H9 (cell line): ENCODE data around the gene TIMM10B. TPM values are rescaled to one million over a fixed set of nuclear protein-coding genes. Genes with fewer than 3 reads are reported as not detected.

Source experiments
- DNase-seq: peaks from one replicate; pipeline ENCODE4 v3.0.0-alpha.2; 2017
- H2AFZ ChIP-seq: one replicate; pipeline ENCODE4 v1.6.1; 2013; ENCODE audit warnings: mild to moderate bottlenecking, low read length, control low read depth, moderate library complexity
- H2AK5ac ChIP-seq: 2 replicates; pipeline ENCODE4 v1.6.1; 2013; ENCODE audit warnings: low read length, control low read depth, mixed read lengths; ENCODE audit not compliant: insufficient read length
- H2BK120ac ChIP-seq: one replicate; pipeline ENCODE4 v1.6.1; 2013; ENCODE audit warnings: low read depth, mild to moderate bottlenecking, low read length, control low read depth, inconsistent platforms; ENCODE audit not compliant: poor library complexity, severe bottlenecking
- H2BK12ac ChIP-seq: 2 replicates; pipeline ENCODE4 v1.6.1; 2013; ENCODE audit warnings: low read length, control low read depth, mixed read lengths, low read depth; ENCODE audit not compliant: insufficient read length
- H2BK15ac ChIP-seq: 2 replicates; pipeline ENCODE4 v1.6.1; 2013; ENCODE audit warnings: low read depth, low read length, control low read depth
- H2BK20ac ChIP-seq: one replicate; pipeline ENCODE4 v1.6.1; 2013; ENCODE audit warnings: low read depth, mild to moderate bottlenecking, low read length, control low read depth, inconsistent platforms; ENCODE audit not compliant: poor library complexity, severe bottlenecking
- H2BK5ac ChIP-seq: 2 replicates; pipeline ENCODE4 v1.6.1; 2013; ENCODE audit warnings: low read length, control low read depth, mixed read lengths; ENCODE audit not compliant: insufficient read length
- H3K14ac ChIP-seq: 2 replicates; pipeline ENCODE4 v1.6.1; 2013; ENCODE audit warnings: low read length, control low read depth; ENCODE audit not compliant: insufficient read depth
- H3K18ac ChIP-seq: 2 replicates; pipeline ENCODE4 v1.6.1; 2013; ENCODE audit warnings: low read depth, mild to moderate bottlenecking, mixed read lengths, low read length, control low read depth; ENCODE audit not compliant: insufficient read length
- H3K23ac ChIP-seq: 2 replicates; pipeline ENCODE4 v1.6.1; 2013; ENCODE audit warnings: low read length, control low read depth, mixed read lengths, low read depth; ENCODE audit not compliant: insufficient read length
- H3K23me2 ChIP-seq: 2 replicates; pipeline ENCODE4 v1.6.1; 2013; ENCODE audit warnings: low read depth, mild to moderate bottlenecking, mixed read lengths, low read length, control low read depth; ENCODE audit not compliant: insufficient read length, poor library complexity, severe bottlenecking
- H3K27ac ChIP-seq: 2 replicates; pipeline ENCODE4 v1.5.1; 2013; ENCODE audit warnings: low read length, control low read depth, mixed read lengths, low read depth; ENCODE audit not compliant: insufficient read length
- H3K27me3 ChIP-seq: 2 replicates; pipeline ENCODE4 v1.6.1; 2013; ENCODE audit warnings: low read length, control low read depth, inconsistent platforms; ENCODE audit not compliant: insufficient read depth
- H3K4ac ChIP-seq: 2 replicates; pipeline ENCODE4 v1.6.1; 2013; ENCODE audit warnings: low read depth, mild to moderate bottlenecking, control low read depth, inconsistent platforms, low read length, moderate library complexity
- H3K4me1 ChIP-seq: 2 replicates; pipeline ENCODE4 v1.6.1; 2013; ENCODE audit warnings: low read length, control low read depth, inconsistent platforms; ENCODE audit not compliant: insufficient read depth
- H3K4me2 ChIP-seq: 2 replicates; pipeline ENCODE4 v1.6.1; 2013; ENCODE audit warnings: low read length, control low read depth, mixed read lengths; ENCODE audit not compliant: insufficient read length, insufficient read depth
- H3K56ac ChIP-seq: 2 replicates; pipeline ENCODE4 v1.6.1; 2013; ENCODE audit warnings: low read depth, mild to moderate bottlenecking, mixed read lengths, low read length, control low read depth; ENCODE audit not compliant: insufficient read length
- H3K79me1 ChIP-seq: 2 replicates; pipeline ENCODE4 v1.6.1; 2013; ENCODE audit warnings: low read depth, mild to moderate bottlenecking, moderate library complexity, low read length, control low read depth, inconsistent platforms; ENCODE audit not compliant: insufficient read depth, poor library complexity, severe bottlenecking
- H3K79me2 ChIP-seq: 2 replicates; pipeline ENCODE4 v1.6.1; 2013; ENCODE audit warnings: low read length, control low read depth, inconsistent platforms; ENCODE audit not compliant: insufficient read depth
- H3K9ac ChIP-seq: 2 replicates; pipeline ENCODE4 v1.6.1; 2013; ENCODE audit warnings: low read length, control low read depth, mixed read lengths; ENCODE audit not compliant: insufficient read length; ENCODE audit errors: extremely low read depth
- H3K9me3 ChIP-seq: one replicate; pipeline ENCODE4 v1.6.1; 2013; ENCODE audit warnings: low read depth, low read length, inconsistent platforms; ENCODE audit not compliant: control insufficient read depth
- H3T11ph ChIP-seq: one replicate; pipeline ENCODE4 v1.6.1; 2013; ENCODE audit warnings: mild to moderate bottlenecking, low read length, control low read depth, inconsistent platforms
- H4K20me1 ChIP-seq: one replicate; pipeline ENCODE4 v1.6.1; 2013; ENCODE audit not compliant: control insufficient read depth, insufficient read length, insufficient read depth
- H4K5ac ChIP-seq: 2 replicates; pipeline ENCODE4 v1.6.1; 2013; ENCODE audit warnings: low read depth, mild to moderate bottlenecking, mixed read lengths, low read length, control low read depth; ENCODE audit not compliant: insufficient read length
- H4K8ac ChIP-seq: replicated peaks from 2 replicates; pipeline ENCODE4 v1.6.1; 2013; ENCODE audit warnings: low read length, control low read depth, mixed read lengths, low read depth; ENCODE audit not compliant: insufficient read length
- H4K91ac ChIP-seq: 2 replicates; pipeline ENCODE4 v1.6.1; 2013; ENCODE audit warnings: low read depth, mild to moderate bottlenecking, moderate library complexity, mixed read lengths, low read length, control low read depth; ENCODE audit not compliant: insufficient read length
- H3K27ac Mint-ChIP-seq, 3 experiments: 2 replicates in 2 of 3; 3 replicates in 1 of 3; pipeline ENCODE4 v1.8.0; 2020 to 2021; ENCODE audit warnings: mixed read lengths in 3 of 3, mild to moderate bottlenecking in 1 of 3, moderate library complexity in 1 of 3
- H3K27me3 Mint-ChIP-seq: 2 replicates; pipeline ENCODE4 v1.8.0; 2021; ENCODE audit warnings: low read depth, mild to moderate bottlenecking, moderate library complexity, mixed read lengths
- H3K36me3 Mint-ChIP-seq, 3 experiments: 2 replicates in 2 of 3; 3 replicates in 1 of 3; pipeline ENCODE4 v1.8.0; 2020 to 2021; ENCODE audit warnings: low read depth in 3 of 3, mixed read lengths in 3 of 3; ENCODE audit not compliant: insufficient read depth in 1 of 3
- H3K4me1 Mint-ChIP-seq, 2 experiments: 2 replicates each; pipeline ENCODE4 v1.8.0; 2020; ENCODE audit warnings: mixed read lengths in 2 of 2
- H3K4me3 Mint-ChIP-seq, 2 experiments: 2 replicates in 1 of 2; 3 replicates in 1 of 2; pipeline ENCODE4 v1.8.0; 2020 to 2021; ENCODE audit warnings: mild to moderate bottlenecking in 2 of 2, mixed read lengths in 2 of 2, moderate library complexity in 1 of 2
- H3K9me3 Mint-ChIP-seq, 2 experiments: 2 replicates in 1 of 2; 3 replicates in 1 of 2; pipeline ENCODE4 v1.8.0; 2020; ENCODE audit warnings: mild to moderate bottlenecking in 2 of 2, mixed read lengths in 2 of 2, moderate library complexity in 1 of 2
- CTCF ChIP-seq: fragments of 200-600 bp; sonication (generic); conservative IDR thresholded peaks from 3 replicates; pipeline ENCODE4 v1.8.0; 2021; ENCODE audit warnings: antibody characterized with exemption, mild to moderate bottlenecking
- WGBS: extraction: QIAGEN DNeasy Blood & Tissue Kit; methylation state at CpG from one replicate; pipeline ENCODE4 v1.1.7; 2013; ENCODE audit warnings: missing lambda C conversion rate, low lambda C conversion rate, mixed read lengths; ENCODE audit not compliant: insufficient read length; ENCODE audit errors: extremely low coverage; 5-methylcytosine and 5-hydroxymethylcytosine counted together
- total RNA-seq: library from RNA; stranded (reverse); gene quantifications from 2 replicates; pipeline ENCODE4 v1.2.1, GENCODE V29; 2021

Gene TIMM10B
- total RNA-seq, 1 experiment from 2014 or later = 49.9 TPM

GRCh38 chr11:6505577-6506240 is 24.4 kb downstream of the TIMM10B start:
- H2AFZ ChIP-seq = no peak overlapping the region
- no peaks in the 10 kb centered on the region for H3K79me2 ChIP-seq
- H3K23ac ChIP-seq = no peak overlapping the region
- H2BK15ac ChIP-seq = no peak overlapping the region
- H3K4me3 Mint-ChIP-seq = no peak overlapping the region
- no peak overlapping the region for H3K4me2 ChIP-seq
- DNase-seq = no peak
- H3K23me2 ChIP-seq = no peaks in the 10 kb centered on the region
- H4K5ac ChIP-seq = no peak overlapping the region
- H3K9me3 ChIP-seq = no peaks in the 10 kb centered on the region
- no peak overlapping the region for H2BK20ac ChIP-seq
- no peak overlapping the region for H3T11ph ChIP-seq
- H3K27me3 ChIP-seq = no peaks in the 10 kb centered on the region
- H3K14ac ChIP-seq = no peak overlapping the region
- peaks cover 4 to 13% (median 11%) of the 10 kb centered on the region in 3 experiments; a peak in 3 of 7 replicates for H3K36me3 Mint-ChIP-seq
- TF ChIP-seq CTCF = peak; percentile 83
- no peaks in the 10 kb centered on the region for H3K4me1 ChIP-seq
- no peaks in the 10 kb centered on the region for H4K20me1 ChIP-seq
- no peak overlapping the region for H3K18ac ChIP-seq
- H3K56ac ChIP-seq = no peak overlapping the region
- H4K8ac ChIP-seq = no peak overlapping the region
- H3K4me1 Mint-ChIP-seq = no peaks in the 10 kb centered on the region
- no peak overlapping the region for H2BK5ac ChIP-seq
- H4K91ac ChIP-seq = no peak overlapping the region
- no peak overlapping the region for H2BK120ac ChIP-seq
- H3K27me3 Mint-ChIP-seq = no peaks in the 10 kb centered on the region
- no peak overlapping the region for H2BK12ac ChIP-seq
- H3K9ac ChIP-seq = no peak overlapping the region
- H3K27ac Mint-ChIP-seq = no peak overlapping the region
- no peak overlapping the region for H3K4ac ChIP-seq
- H3K27ac ChIP-seq = no peak overlapping the region
- WGBS = no CpG with 5 or more reads among the region's 2 CpGs
- H3K79me1 ChIP-seq = no peaks in the 10 kb centered on the region
- H3K9me3 Mint-ChIP-seq = no peaks in the 10 kb centered on the region
- no peak overlapping the region for H2AK5ac ChIP-seq
